ENCODE results near the gene NUDT19. TPM values are rescaled to one million over a fixed set of nuclear protein-coding genes. Genes with fewer than 3 reads are reported as not detected.
"Not testable (repeated sequence)": the region's sequence is repeated elsewhere in the genome, so short reads cannot be mapped to it uniquely, and the experiment has no call there.

NUDT19 gene
- total RNA-seq, 1 donor from 2014 or later, result 23.8 TPM

DNA sequence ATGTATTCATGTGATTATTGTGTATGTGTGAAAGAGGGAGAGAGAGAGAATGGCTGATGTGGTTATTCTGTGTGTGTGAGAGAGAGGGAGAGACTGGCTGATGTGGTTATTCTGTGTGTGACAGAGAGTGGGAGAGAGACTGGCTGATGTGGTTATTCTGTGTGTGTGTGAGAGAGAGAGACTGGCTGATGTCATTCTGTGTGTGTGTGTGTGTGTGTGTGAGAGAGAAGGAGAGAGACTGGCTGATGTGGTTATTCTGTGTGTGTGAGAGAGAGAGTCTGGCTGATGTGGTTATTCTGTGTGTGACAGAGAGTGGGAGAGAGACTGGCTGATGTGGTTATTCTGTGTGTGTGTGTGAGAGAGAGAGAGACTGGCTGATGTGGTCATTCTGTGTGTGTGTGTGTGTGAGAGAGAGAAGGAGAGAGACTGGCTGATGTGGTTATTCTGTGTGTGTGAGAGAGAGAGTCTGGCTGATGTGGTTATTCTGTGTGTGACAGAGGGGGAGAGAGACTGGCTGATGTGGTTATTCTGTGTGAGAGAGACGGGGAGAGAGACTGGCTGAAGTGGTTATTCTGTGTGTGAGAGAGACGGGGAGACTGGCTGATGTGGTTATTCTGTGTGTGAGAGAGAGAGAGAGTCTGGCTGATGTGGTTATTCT lies 54.1 kb downstream of the NUDT19 start:
- ATAC-seq; intact Hi-C loops (cut with DNase I); DNase-seq (ENCODE audit: missing footprints): not testable (repeated sequence)

DNA sequence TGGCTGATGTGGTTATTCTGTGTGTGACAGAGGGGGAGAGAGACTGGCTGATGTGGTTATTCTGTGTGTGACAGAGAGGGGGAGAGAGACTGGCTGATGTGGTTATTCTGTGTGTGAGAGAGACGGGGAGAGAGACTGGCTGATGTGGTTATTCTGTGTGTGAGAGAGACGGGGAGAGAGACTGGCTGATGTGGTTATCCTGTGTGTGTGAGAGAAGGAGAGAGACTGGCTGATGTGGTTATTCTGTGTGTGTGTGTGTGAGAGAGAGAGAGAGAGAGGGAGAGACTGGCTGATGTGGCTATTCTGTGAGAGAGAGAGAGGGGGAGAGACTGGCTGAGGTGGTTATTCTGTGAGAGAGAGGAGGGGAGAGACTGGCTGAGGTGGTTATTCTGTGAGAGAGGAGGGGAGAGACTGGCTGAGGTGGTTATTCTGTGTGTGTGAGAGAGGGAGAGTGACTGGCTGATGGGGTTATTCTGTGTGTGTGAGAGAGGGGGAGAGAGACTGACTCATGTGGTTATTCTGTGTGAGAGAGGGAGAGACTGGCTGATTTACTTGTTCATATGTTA lies 55.1 kb downstream of the NUDT19 start:
- DNase-seq (ENCODE audit: missing footprints); intact Hi-C loops (cut with DNase I); ATAC-seq: not testable (repeated sequence)

DNA sequence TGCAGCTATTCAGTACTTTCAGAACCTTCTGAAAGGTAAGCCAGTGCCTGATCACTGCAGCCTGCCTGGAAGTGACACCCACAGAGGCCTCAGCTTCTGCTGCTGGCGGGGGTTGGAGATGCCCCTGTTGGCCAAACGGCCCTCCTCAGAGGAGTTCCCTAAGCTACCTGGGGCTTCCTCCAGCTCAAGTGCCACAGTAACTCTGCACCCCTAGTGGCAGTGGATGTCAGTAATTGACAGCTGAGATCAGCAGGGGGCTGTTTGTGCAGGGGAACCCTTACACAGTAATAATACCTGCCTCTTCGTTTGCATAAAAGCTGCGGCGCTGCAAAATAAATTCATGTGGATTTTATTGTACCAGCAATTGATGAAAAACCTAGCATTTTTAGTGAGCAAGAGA lies 56.9 kb downstream of the NUDT19 start:
- intact Hi-C loops (cut with DNase I), result no loop called here
- ATAC-seq, result no peak
- DNase-seq (ENCODE audit: missing footprints), result no peak

DNA sequence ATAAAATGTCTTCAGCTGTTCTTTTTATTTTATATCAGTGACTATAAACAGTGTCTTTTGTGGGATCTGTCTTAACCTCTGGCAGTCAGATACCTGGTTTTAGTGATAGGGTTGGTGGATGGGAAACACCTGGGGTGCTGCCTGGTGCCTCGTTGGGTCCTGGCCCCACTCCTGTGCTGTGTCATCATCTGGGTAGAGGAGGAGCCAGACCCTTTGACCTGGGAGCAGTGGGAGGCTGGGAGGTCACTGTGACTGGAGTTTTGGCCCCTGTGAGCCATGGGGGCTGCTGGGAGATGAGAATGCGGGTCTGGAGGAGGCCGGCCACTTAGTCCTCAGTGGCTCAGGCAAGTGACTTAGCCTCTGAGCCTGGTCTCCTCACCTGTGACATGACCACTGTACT lies 57.3 kb downstream of the NUDT19 start:
- intact Hi-C loops (cut with DNase I), result no loop called here
- DNase-seq (ENCODE audit: missing footprints) (no peak), ATAC-seq (no peak)

DNA sequence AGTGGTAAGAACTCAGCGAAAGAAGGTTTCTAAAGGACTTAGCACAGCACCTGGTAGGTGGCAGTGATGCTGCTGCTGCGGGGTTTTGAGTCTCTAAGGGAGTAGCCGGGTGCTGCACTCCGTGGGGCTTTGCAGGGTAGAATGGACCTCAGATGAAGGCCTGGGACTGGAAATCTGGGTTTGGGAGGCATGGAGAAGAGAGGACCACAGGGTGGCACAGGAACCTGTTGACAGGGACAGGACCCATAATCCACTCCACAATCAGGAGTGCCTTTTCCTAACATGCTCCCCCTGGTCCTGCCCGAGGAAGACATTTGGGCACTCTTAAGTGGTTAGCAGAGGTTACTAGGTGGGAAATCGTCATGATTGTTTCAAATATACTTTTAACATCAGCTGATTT lies 57.7 kb downstream of the NUDT19 start:
- DNase-seq (ENCODE audit: missing footprints) (no peak), ATAC-seq (no peak)
- intact Hi-C loops (cut with DNase I), result no loop called here

DNA sequence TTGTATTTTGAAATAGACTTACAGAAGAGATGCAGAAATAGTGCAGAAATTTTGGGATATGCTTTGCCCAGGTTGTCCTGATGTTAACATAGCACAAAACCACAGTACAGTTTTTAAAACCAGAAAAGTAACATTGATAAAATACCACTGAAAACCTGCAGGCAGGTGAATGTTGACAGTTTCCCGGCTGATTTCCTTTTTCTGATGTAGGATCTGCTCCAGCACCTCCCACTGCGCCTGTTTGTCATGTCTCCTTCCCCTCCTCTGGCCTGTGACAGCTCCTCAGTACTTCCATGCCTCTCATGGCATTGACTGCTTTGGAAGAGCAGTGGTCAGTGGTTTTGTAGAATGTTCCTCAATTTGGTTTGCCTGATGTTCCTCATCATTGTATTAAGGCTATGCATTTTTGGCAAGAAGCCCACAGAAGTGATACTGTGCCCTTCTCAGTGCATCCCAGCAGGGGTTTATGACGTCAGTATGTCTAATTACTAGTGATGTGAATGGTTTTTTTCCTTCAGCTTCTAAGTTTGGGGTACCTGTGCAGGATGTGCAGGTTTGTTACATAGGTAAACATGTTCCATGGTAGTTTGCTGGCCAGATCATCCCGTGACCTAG lies 58.9 kb downstream of the NUDT19 start:
- intact Hi-C loops (cut with DNase I), result no loop called here
- ATAC-seq (no peak), DNase-seq (ENCODE audit: missing footprints) (no peak)

DNA sequence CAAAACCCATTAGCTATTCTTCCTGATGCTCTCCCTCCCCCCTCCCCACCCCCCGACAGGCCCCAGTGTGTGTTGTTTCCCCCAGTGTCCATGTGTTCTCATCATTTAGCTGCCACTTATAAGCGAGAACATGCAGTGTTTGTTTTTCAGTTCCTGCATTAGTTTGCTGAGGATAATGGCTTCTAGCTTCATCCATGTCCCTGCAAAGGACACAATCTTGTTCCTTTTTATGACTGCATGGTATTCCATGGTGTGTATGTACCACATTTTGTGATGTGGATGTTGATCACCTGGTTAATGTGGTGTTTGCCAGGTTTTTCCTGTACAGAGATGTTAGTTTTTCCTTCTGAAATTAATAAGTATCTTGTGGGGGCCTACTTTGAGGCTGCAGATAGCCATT lies 59.4 kb downstream of the NUDT19 start:
- no peak for DNase-seq (ENCODE audit: missing footprints)
- no peak for ATAC-seq
- intact Hi-C loops (cut with DNase I), result no loop called here

DNA sequence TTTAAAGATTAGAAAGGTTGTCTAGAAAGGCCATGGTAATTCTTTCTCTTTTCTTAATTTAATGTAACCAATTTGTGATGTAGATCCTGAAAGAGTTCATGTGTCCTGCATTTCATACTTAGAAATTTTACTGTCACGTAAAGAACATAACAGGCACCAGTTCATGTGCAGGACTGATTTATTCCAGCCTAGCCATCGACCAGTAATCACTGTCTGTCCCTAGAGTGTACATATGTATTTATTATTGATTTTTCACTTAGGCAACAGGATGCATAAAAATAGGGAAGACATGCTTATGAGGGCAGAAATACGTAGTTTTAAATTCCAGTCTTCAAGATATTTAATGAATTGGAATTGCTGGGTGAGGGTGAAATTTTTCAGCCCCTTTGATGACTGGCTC lies 65.6 kb downstream of the NUDT19 start:
- no peak for DNase-seq (ENCODE audit: missing footprints)
- no peak for ATAC-seq
- intact Hi-C loops (cut with DNase I), result no loop called here

Other genes starting within 250 kb of the NUDT19 start
- 133 TPM for gene PDCD5, start 110.6 kb upstream of the NUDT19 start, total RNA-seq
- gene ANKRD27, start 16.6 kb upstream of the NUDT19 start, total RNA-seq, result 25.9 TPM
- 12.5 TPM for gene RGS9BP, start 16.0 kb upstream of the NUDT19 start, total RNA-seq
- not detected for gene TDRD12, start 27.9 kb downstream of the NUDT19 start, total RNA-seq
- 0.30 TPM for gene SLC7A9, start 177.9 kb downstream of the NUDT19 start, total RNA-seq

Measured in Right ventricle myocardium inferior (tissue), 1 donor.